ENCODE results near the gene CAMTA1.
A peak's percentile ranks its signal among the peaks of the same experiment; 100 is the strongest.

CAMTA1 gene

GRCh38 chr1:7177438-7178146 lies 392.3 kb downstream of the CAMTA1 start:
- DNase-seq = no peak

GRCh38 chr1:7178336-7178735 lies 393.1 kb downstream of the CAMTA1 start:
- no peak for DNase-seq

- no peak for DNase-seq
Observed at GRCh38 chr1:7178741-7179140, 393.5 kb downstream of the CAMTA1 start.

GRCh38 chr1:7185721-7186120 lies 400.5 kb downstream of the CAMTA1 start:
- no peak for DNase-seq

GRCh38 chr1:7186382-7187111 lies 401.3 kb downstream of the CAMTA1 start:
- DNase-seq = no peak

GRCh38 chr1:7187112-7187493 lies 401.8 kb downstream of the CAMTA1 start:
- no peak for DNase-seq

GRCh38 chr1:7190261-7190660 lies 405.0 kb downstream of the CAMTA1 start:
- DNase-seq = no peak

GRCh38 chr1:7192453-7192852 lies 407.2 kb downstream of the CAMTA1 start:
- DNase-seq = no peak

GRCh38 chr1:7196036-7196911 lies 411.0 kb downstream of the CAMTA1 start:
- DNase-seq = no peak

- DNase-seq = no peak
Observed at GRCh38 chr1:7198664-7199063, 413.4 kb downstream of the CAMTA1 start.

GRCh38 chr1:7199077-7199779 lies 414.0 kb downstream of the CAMTA1 start:
- no peak for DNase-seq

GRCh38 chr1:7207875-7208646 lies 422.8 kb downstream of the CAMTA1 start:
- peak; percentile 17 for DNase-seq

GRCh38 chr1:7208647-7209180 lies 423.5 kb downstream of the CAMTA1 start:
- DNase-seq = no peak

GRCh38 chr1:7209336-7209735 lies 424.1 kb downstream of the CAMTA1 start:
- no peak for DNase-seq

- no peak for DNase-seq
Observed at GRCh38 chr1:7218210-7218832, 433.1 kb downstream of the CAMTA1 start.

- DNase-seq = no peak
Observed at GRCh38 chr1:7219031-7219430, 433.8 kb downstream of the CAMTA1 start.

GRCh38 chr1:7220007-7220406 lies 434.8 kb downstream of the CAMTA1 start:
- DNase-seq = no peak

GRCh38 chr1:7220712-7221252 lies 435.5 kb downstream of the CAMTA1 start:
- no peak for DNase-seq

- DNase-seq = no peak
Observed at GRCh38 chr1:7221826-7222694, 436.8 kb downstream of the CAMTA1 start.

GRCh38 chr1:7222695-7223015 lies 437.4 kb downstream of the CAMTA1 start:
- no peak for DNase-seq

Data from GOT3 (cell line).